ENCODE data around the gene ASCC1.
A peak's percentile ranks its signal among the peaks of the same experiment; 100 is the strongest.

The ASCC1 gene

GRCh38 chr10:72062832-72063702, 153.0 kb downstream of the ASCC1 start:
- no peak for DNase-seq

DNA sequence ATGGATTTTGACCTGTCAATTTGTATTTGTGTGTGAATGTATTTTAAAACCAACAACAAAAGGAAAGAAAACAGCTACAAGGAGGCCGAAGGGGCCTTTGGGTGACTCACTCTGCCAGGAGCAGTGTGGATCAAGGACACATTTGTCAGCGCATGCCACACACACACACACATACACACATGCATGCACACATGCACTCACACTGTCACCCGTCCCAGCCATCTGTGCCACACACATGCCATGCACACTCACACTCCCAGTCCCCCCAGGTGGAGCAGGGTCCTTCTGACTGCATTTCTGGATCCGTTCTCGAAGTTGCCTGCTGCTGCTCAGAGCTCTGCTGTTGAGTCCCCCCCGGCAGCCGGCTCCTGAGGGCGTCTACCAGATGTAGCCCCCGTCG, 153.7 kb downstream of the ASCC1 start:
- DNase-seq: peak; percentile 55

DNA sequence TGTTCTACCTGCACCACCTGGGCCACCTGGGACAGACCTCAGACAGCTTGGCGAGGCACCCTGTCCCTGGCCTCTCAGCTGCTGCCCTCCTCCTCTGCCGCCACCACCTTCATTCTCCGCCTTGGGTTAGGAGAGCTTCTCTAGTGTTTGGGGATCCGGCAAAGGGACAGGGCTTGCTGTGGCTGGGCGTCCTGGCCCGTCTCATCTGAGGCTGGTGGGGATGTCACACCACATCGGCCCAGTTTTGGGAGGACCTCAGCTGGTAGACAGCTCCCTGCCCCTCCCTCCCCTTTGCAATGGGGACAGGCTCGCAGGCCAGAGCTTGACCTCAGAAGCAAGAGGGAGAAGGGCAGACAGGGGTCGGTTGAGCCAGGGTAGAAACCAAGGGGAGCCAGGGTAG, 154.1 kb downstream of the ASCC1 start:
- no peak for DNase-seq

DNA sequence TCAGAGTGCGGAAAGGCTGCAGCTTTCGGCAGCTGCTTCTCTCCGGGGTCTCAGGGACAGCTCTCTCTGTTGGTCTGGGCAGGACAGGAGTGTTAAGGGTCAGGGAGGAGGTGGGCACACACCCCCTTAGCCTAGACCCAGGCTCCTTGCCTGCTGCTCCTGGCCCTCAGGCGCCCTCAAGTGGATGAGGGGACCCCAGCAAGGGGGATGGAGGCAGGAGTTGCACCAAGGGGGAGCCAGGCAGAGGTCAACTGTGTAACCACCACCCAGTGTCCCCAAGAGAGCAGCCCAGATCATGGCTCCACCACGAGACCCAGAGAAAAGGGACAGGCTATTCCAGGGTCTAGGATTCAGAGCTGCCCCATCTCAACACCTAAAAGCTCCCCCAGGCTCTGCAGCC, 154.6 kb downstream of the ASCC1 start:
- no peak for DNase-seq

DNA sequence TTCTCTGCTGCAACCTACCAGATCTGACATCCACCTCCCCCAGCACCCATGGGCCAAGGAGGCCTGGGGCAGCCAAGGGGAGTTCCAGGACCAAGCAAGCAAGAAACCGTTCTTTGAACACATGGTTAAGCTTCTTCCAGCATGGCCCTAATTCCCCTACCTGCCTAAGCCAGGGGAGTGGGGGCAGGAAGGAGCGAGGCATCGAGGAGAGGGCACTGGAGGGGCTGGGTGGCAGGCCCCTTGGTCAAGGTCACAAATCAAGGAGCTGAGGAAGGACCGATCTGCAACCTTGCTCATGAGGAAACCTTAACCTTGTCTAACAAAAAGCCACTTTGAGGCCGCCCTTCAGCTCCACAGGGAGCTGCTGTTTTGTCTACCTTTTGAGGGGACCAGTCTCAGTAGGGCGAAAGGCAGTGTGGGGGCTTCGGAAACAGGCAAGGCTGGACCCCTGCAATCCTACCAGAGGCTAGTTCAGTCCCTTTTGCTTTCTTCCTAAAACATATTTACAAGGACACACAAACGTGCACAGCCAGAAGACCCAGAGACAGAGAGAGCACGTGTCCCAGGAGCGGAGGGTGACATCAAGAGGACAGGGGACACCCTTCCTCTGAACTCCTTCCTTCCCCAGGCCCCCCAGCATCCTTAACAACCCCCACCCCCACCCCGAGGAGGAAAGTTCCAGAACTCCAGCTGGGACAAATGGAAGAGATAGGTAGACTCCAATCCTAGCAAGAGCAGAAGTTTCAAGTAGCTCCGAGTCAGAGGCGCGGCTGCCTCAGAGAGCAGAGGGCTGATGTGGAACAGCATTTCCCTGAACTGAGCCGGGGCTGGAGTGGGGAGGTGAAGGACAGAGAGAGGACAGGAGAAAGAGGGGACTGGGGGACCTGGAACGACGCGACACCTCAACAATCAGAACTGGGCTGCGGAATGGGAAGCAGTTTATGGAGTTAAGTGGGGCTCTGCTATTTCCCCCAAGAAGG, 155.9 kb downstream of the ASCC1 start:
- DNase-seq: no peak

DNA sequence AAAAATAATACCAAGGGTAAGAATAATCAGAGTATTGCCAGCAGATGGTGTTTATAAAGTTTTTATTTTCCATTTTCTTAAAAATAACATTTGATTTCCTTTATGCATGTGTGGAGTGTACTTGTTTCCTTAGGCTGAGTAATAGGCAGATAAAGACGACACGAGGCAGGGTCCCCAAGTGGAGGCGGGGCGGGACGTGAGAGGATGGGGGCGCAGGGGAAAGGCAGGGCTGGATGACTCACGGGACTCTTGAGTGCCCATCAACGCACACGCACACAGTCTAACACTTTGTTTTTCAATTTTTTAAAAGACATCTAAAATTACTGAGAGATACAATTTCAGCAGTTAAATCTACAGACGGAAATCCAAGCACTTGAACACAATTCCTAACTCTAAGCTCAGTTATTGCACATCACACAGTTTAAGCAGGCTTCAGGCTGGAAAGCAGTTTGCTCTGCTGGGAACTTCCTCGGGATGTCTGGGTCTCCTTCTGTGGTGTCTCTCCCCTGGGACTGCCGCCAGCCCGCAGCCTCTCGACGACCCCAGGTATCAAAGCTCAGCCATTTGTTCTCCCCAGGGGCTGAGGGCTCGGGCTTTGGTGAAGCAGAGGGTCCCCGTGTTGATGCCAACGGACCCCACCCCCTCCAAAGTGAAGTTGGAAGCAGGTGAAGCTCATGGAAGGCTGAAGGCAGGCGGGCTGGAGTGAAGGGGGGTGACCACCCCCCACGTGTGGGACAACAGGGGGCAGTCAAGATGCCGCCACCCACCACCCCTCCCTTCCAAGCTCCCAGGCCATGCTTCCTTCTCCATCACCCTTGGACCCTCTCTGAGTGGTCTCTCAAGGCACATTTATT, 156.9 kb downstream of the ASCC1 start:
- no peak for DNase-seq

DNA sequence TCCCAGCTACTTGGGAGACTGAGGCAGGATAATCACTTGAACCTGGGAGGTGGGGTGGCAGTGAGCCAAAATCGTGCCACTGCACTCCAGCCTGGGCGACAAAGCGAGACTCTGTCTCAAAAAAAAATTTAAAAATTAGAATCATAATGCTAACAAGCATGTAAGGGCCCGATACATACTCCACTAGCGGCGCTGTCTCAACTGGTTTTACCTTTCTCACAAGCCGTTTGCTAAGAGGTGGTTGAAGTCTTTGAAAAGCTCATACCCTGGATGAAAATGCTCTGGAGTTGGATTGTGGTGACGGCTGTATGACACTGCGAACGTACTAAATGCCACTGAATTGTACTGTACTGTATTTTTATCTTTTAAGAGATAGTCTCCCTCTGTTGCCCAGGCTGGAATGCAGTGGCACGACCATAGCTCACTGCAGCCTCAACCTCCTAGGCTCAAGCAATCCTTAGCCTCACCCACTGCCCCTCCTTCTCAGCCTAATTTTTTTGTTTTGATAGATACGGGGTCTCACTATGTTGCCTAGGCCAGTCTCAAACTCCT, 157.7 kb downstream of the ASCC1 start:
- no peak for DNase-seq

DNA sequence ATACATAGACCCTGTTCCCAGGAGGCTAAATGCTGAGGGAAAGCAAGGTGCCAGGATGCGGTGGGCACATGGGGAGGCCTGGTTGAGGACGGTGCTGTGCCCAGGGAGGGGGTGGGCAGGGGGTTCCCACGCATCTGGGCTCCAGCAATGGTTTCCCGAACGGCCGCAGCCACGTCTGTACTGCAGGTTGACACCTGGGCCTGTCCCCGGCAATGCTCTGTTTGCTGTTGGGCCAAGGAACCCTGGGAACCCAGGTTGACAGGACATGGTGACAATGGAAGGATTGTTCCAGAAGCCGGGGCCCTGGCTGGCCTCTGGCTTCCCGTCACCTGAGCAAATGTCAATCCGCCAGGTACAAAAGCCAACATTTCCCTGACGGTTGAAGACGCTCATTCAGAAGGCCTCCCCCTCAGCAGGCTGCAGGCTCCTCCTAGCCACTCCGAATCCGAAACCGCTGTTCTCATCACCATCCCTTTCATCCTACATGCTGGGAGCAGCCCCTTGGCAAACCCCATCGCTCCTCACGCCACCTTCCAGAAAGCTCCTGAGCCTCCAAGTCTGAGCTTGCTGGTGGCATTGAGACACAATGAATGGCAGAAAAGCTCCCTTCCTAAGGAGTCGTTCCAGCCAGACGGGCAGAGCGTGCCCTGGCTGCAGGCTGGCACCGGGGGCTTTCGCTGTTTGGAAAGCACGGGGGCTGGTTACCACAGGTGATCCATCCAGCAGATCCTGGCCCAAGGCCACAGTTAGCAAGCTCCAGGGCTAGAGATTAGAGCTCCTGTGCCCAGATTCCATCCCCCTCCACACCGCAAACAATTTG, 158.9 kb downstream of the ASCC1 start:
- DNase-seq: no peak

GRCh38 chr10:72056113-72056512, 160.0 kb downstream of the ASCC1 start:
- no peak for DNase-seq

- no peak for DNase-seq
Observed at GRCh38 chr10:72053690-72054089, 162.4 kb downstream of the ASCC1 start.

GRCh38 chr10:72050873-72051272, 165.2 kb downstream of the ASCC1 start:
- no peak for DNase-seq

GRCh38 chr10:72049969-72050781, 165.9 kb downstream of the ASCC1 start:
- DNase-seq: no peak

GRCh38 chr10:72049472-72049871, 166.6 kb downstream of the ASCC1 start:
- DNase-seq: no peak

DNA sequence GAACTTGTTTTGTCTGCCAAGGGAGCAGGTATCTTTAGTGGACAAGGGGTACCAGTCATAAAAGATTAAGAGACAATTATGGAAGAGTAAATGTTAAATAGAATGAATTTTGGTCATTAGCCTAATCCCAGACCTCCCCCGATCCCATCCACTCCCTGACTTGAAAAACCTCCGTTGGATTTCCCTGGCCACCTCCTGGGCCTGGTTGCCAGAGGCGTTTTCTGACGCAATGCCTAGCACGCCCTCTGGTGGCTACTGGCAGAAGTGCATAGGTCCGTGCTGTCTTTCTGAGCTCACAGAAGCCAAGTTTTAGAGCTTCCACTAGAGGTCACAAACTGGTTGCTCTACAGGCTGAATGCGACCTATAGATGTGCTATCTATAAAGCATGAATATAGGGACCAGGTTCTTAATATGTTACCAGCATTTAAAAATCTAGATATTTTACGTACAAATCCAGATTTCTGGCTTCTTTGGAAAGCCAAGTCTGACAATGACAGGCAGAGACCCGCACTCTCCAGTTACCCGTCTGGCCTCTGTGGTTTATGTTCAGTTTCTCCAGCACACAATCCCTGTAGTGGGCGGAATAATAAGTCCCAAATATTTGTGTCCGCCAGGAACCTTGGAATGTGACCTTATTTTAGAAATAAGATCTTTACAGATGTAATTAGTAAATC, 167.5 kb downstream of the ASCC1 start:
- DNase-seq: peak; percentile 98

Data from eye (tissue), 1 donor.